ENCODE data around the gene IRF7. TPM values are rescaled to one million over a fixed set of nuclear protein-coding genes. Genes with fewer than 3 reads are reported as not detected.

IRF7 gene
- total RNA-seq, 1 experiment from 2014 or later, result 15.2 TPM

MicroRNAs encoded within 50 kb of the gene (microRNA counts, 767-probe panel; counts per million panel counts)
- microRNA hsa-miR-210, result not detected

Small RNA genes lying within 50 kb of the gene (microRNA-seq; reads per million reads assigned to microRNA genes)
- gene MIR210 (ENCODE audit: borderline number of aligned reads), result 2,735 reads per million, percentile 89 among the genes with 10 or more reads in this experiment

Other genes starting within 250 kb of the IRF7 start
- 54.3 TPM for gene B4GALNT4, start 246.5 kb downstream of the IRF7 start, total RNA-seq (2021; ENCODE audit: unreplicated experiment)
- 157 TPM for gene PKP3, start 221.7 kb downstream of the IRF7 start, total RNA-seq (2021; ENCODE audit: unreplicated experiment)
- gene SIGIRR, start 201.0 kb downstream of the IRF7 start, total RNA-seq (2021; ENCODE audit: unreplicated experiment), result 85.6 TPM
- 70.3 TPM for gene ANO9, start 173.9 kb downstream of the IRF7 start, total RNA-seq (2021; ENCODE audit: unreplicated experiment)
- 40.1 TPM for gene PTDSS2, start 165.7 kb downstream of the IRF7 start, total RNA-seq (2021; ENCODE audit: unreplicated experiment)
- 120 TPM for gene RNH1, start 108.7 kb downstream of the IRF7 start, total RNA-seq (2021; ENCODE audit: unreplicated experiment)
- gene HRAS, start 80.4 kb downstream of the IRF7 start, total RNA-seq (2021; ENCODE audit: unreplicated experiment), result 104 TPM
- gene LRRC56, start 78.4 kb downstream of the IRF7 start, total RNA-seq (2021; ENCODE audit: unreplicated experiment), result 9.1 TPM
- 9.5 TPM for gene LMNTD2, start 55.2 kb downstream of the IRF7 start, total RNA-seq (2021; ENCODE audit: unreplicated experiment)
- gene RASSF7, start 55.0 kb downstream of the IRF7 start, total RNA-seq (2021; ENCODE audit: unreplicated experiment), result 35.9 TPM
- gene PHRF1, start 39.5 kb downstream of the IRF7 start, total RNA-seq (2021; ENCODE audit: unreplicated experiment), result 45.5 TPM
- gene CDHR5, start 9.0 kb upstream of the IRF7 start, total RNA-seq (2021; ENCODE audit: unreplicated experiment), result not detected
- not detected for gene SCT, start 11.2 kb upstream of the IRF7 start, total RNA-seq (2021; ENCODE audit: unreplicated experiment)
- gene DRD4, start 21.3 kb upstream of the IRF7 start, total RNA-seq (2021; ENCODE audit: unreplicated experiment), result 2.4 TPM
- 33.9 TPM for gene DEAF1, start 79.3 kb upstream of the IRF7 start, total RNA-seq (2021; ENCODE audit: unreplicated experiment)
- gene TMEM80, start 79.9 kb upstream of the IRF7 start, total RNA-seq (2021; ENCODE audit: unreplicated experiment), result 18.4 TPM
- gene EPS8L2, start 90.3 kb upstream of the IRF7 start, total RNA-seq (2021; ENCODE audit: unreplicated experiment), result 157 TPM
- gene TALDO1, start 131.5 kb upstream of the IRF7 start, total RNA-seq (2021; ENCODE audit: unreplicated experiment), result 242 TPM
- gene GATD1, start 161.5 kb upstream of the IRF7 start, total RNA-seq (2021; ENCODE audit: unreplicated experiment), result 88.7 TPM
- 0.27 TPM for gene CEND1, start 174.1 kb upstream of the IRF7 start, total RNA-seq (2021; ENCODE audit: unreplicated experiment)
- 62.0 TPM for gene SLC25A22, start 182.3 kb upstream of the IRF7 start, total RNA-seq (2021; ENCODE audit: unreplicated experiment)
- gene PIDD1, start 189.3 kb upstream of the IRF7 start, total RNA-seq (2021; ENCODE audit: unreplicated experiment), result 41.5 TPM
- 3,615 TPM for gene RPLP2, start 194.0 kb upstream of the IRF7 start, total RNA-seq (2021; ENCODE audit: unreplicated experiment)
- 124 TPM for gene PNPLA2, start 203.0 kb upstream of the IRF7 start, total RNA-seq (2021; ENCODE audit: unreplicated experiment)
- gene CRACR2B, start 212.0 kb upstream of the IRF7 start, total RNA-seq (2021; ENCODE audit: unreplicated experiment), result 11.8 TPM
- gene CD151, start 217.0 kb upstream of the IRF7 start, total RNA-seq (2021; ENCODE audit: unreplicated experiment), result 296 TPM
- gene POLR2L, start 226.6 kb upstream of the IRF7 start, total RNA-seq (2021; ENCODE audit: unreplicated experiment), result 211 TPM
- gene TSPAN4, start 226.9 kb upstream of the IRF7 start, total RNA-seq (2021; ENCODE audit: unreplicated experiment), result 50.3 TPM